Activated CD4-positive, alpha-beta T cell treated with anti-CD3 and anti-CD28 coated beads, Interleukin-2, amount 10 ng/mL, durations not matched to agents 24 days and 14 days (primary cell): ENCODE results near the gene ZNF23. TPM values are rescaled to one million over a fixed set of nuclear protein-coding genes. Genes with fewer than 3 reads are reported as not detected.
A peak's percentile ranks its signal among the peaks of the same experiment; 100 is the strongest.

Experiments
- DNase-seq: peaks from one replicate; pipeline ENCODE4 v3.0.0; 2022
- H3K27ac Mint-ChIP-seq: one replicate; pipeline ENCODE4 v1.8.0; 2022; ENCODE audit warnings: mild to moderate bottlenecking, mixed read lengths
- H3K27me3 Mint-ChIP-seq: one replicate; pipeline ENCODE4 v1.8.0; 2022; ENCODE audit warnings: mixed read lengths
- H3K36me3 Mint-ChIP-seq: one replicate; pipeline ENCODE4 v1.8.0; 2022; ENCODE audit warnings: low read depth, mild to moderate bottlenecking, mixed read lengths
- H3K4me1 Mint-ChIP-seq: one replicate; pipeline ENCODE4 v1.8.0; 2021; ENCODE audit warnings: mixed read lengths
- H3K4me3 Mint-ChIP-seq: one replicate; pipeline ENCODE4 v1.8.0; 2022; ENCODE audit warnings: mild to moderate bottlenecking, moderate library complexity, mixed read lengths
- H3K9me3 Mint-ChIP-seq: one replicate; pipeline ENCODE4 v1.8.0; 2021; ENCODE audit warnings: mixed read lengths
- intact Hi-C: fragments of 100-400 bp; cut with micrococcal nuclease; formaldehyde crosslinking; loops from one replicate; pipeline ENCODE4 v1.15.1; 2023
- total RNA-seq: library from RNA; stranded (reverse); gene quantifications from 2 replicates; pipeline ENCODE4 v1.2.3, GENCODE V29; 2022

ZNF23 gene
- total RNA-seq, 1 donor from 2014 or later = 6.1 TPM

DNA sequence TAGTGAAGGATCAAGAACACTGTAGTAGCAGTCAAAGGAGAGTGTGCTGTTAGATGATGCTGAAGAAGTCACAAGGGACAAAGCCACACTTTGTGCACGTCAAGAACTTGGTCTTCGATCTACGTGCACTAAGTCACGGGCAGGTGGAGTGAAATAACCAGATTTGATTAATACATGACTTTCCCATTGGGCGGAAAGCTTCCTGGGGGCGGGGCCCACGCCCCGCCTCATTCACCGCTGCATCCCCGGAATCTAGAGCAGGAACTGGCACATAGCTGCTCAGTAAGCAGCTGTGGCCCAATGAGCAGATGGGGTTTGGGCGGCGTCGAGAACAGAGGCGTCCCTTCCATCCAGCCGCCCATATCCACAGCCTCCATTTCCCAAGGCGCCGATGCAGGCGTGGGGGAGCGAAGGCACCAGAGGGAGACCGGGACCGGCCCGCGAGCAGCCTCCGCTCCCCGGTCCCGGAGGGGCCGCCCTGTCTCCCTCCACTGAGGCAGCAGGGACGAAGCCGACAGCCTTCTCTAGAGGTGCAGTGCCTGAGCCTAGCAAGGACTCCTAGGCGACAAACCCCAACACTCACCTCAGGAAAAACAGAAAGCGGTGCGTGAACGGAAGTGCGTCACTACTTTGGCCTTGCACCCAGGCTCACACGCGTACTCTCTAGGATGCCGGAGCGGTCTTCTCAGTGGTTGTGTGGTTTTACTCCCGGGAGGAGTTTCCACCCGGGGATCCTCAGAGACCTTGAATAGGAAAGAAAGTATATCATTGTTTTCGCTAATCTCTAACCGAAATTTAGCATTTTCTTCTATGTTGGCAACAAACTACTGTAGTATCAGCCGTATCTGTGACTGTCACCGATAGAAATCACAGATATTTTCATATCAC, 22.2 kb upstream of the ZNF23 start:
- DNase-seq = peak; percentile 93
- H3K9me3 Mint-ChIP-seq = no peaks in the 10 kb centered on the region
- intact Hi-C loops = loop anchor here (1.0 kb wide), 1 partner anchor 22 kb away; the partner anchor contains the start of gene ZNF23
- H3K4me3 Mint-ChIP-seq = peak overlapping the region; percentile 87
- H3K36me3 Mint-ChIP-seq = no peaks in the 10 kb centered on the region
- peaks cover 12% of the 10 kb centered on the region for H3K4me1 Mint-ChIP-seq
- no peaks in the 10 kb centered on the region for H3K27me3 Mint-ChIP-seq
- H3K27ac Mint-ChIP-seq = peak overlapping the region; percentile 84

GRCh38 chr16:71482569-71482968, 20.5 kb upstream of the ZNF23 start:
- intact Hi-C loops = no loop called here
- Mint-ChIP-seq H3K36me3 (no peaks in the 10 kb centered on the region), H3K4me3 (no peak overlapping the region), H3K9me3 (no peaks in the 10 kb centered on the region), H3K27ac (no peak overlapping the region), H3K4me1 (peaks cover 14% of the 10 kb centered on the region), H3K27me3 (no peaks in the 10 kb centered on the region)
- no peak for DNase-seq

DNA sequence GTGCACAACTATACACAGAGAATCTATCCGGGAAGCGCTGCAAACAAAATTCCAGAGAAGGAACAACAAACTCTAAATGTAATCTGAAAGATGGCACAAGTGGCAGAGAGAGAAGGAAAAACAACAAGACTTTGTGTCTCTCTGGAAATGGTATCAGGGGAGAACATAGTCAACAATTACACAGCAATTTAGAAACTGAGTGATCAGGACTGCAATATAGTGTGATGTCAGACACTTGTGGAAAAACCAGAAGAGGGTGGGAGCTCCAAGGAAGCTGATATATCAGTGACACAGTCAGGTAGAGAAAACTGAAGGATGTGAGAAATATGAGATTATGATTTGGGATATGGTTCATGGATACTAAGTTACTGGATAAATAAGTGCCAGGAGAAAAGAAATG, 18.9 kb upstream of the ZNF23 start:
- Mint-ChIP-seq H3K27me3 (no peaks in the 10 kb centered on the region), H3K4me3 (no peak overlapping the region), H3K9me3 (no peaks in the 10 kb centered on the region), H3K27ac (no peak overlapping the region), H3K36me3 (no peaks in the 10 kb centered on the region), H3K4me1 (peaks cover 21% of the 10 kb centered on the region)
- no peak for DNase-seq
- intact Hi-C loops = no loop called here

GRCh38 chr16:71479420-71479819, 17.4 kb upstream of the ZNF23 start:
- Mint-ChIP-seq H3K27ac (no peak overlapping the region), H3K9me3 (no peaks in the 10 kb centered on the region)

DNA sequence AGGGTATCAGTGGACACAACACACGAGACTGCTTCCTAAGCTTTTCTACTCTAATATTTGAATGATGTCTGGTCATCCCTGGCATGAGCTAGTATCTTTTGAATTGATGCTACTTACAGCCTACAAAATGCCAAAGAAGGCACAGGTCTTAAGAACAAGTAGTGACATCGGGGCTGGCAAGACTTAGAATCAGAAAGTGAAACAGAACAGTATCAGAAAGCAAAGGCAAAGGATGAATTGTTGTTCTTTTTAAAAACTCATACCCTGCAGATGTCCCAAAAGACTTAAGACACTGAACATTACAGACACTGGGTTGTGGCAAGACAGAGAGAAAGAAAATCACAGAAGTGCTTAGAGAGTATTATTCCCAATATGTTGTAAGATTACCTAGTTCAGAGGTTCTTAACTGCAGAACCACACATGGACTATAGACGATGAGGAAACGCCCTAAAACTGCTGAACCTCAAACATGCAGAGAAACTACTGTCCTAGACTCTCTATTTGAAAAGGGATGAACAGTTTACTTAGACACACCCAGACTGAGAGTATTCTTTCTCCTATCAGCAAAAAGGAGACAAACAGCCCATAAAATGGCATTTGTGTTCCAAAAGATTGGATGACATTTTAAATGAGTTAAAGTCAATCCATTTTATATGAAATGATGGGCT, 14.5 kb upstream of the ZNF23 start:
- H3K36me3 Mint-ChIP-seq = no peaks in the 10 kb centered on the region
- intact Hi-C loops = no loop called here
- DNase-seq = no peak
- H3K27ac Mint-ChIP-seq = no peak overlapping the region
- H3K9me3 Mint-ChIP-seq = no peaks in the 10 kb centered on the region
- H3K27me3 Mint-ChIP-seq = no peaks in the 10 kb centered on the region
- peaks cover 9% of the 10 kb centered on the region for H3K4me1 Mint-ChIP-seq
- H3K4me3 Mint-ChIP-seq = peak overlapping the region; percentile 36

More at GRCh38 chr16:71479420-71479819, 17.4 kb upstream of the ZNF23 start:
- H3K4me3 Mint-ChIP-seq = no peak overlapping the region
- no peak for DNase-seq
- H3K4me1 Mint-ChIP-seq = peaks cover 17% of the 10 kb centered on the region
- intact Hi-C loops = no loop called here
- no peaks in the 10 kb centered on the region for H3K36me3 Mint-ChIP-seq
- no peaks in the 10 kb centered on the region for H3K27me3 Mint-ChIP-seq

DNA sequence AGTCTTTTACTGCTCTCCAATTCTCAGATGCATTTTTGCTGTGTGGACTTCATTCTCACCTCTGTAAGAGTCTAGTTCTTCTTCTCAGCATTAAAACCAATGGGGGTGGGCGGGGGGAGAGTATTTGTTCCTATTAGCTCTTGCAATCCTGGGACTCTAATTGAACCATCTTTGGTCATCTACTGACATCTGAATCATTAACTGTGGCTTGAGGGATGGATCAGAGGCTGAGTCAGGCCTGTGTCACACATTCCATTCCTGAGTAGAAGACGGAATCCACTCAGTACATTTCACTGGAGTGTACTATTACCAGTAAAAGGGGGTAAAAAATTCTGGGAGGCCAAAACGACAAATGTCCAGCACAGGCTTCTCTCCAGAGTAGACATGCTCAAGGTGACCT, 12.8 kb upstream of the ZNF23 start:
- no peak overlapping the region for H3K27ac Mint-ChIP-seq
- no peaks in the 10 kb centered on the region for H3K27me3 Mint-ChIP-seq
- intact Hi-C loops = no loop called here
- no peaks in the 10 kb centered on the region for H3K36me3 Mint-ChIP-seq
- DNase-seq = no peak
- H3K9me3 Mint-ChIP-seq = no peaks in the 10 kb centered on the region
- peaks cover 9% of the 10 kb centered on the region for H3K4me1 Mint-ChIP-seq
- H3K4me3 Mint-ChIP-seq = no peak overlapping the region

- no peak for DNase-seq
- H3K4me3 Mint-ChIP-seq = no peak overlapping the region
- H3K36me3 Mint-ChIP-seq = no peaks in the 10 kb centered on the region
- no peaks in the 10 kb centered on the region for H3K9me3 Mint-ChIP-seq
- H3K4me1 Mint-ChIP-seq = peaks cover 9% of the 10 kb centered on the region
- intact Hi-C loops = no loop called here
- no peak overlapping the region for H3K27ac Mint-ChIP-seq
- no peaks in the 10 kb centered on the region for H3K27me3 Mint-ChIP-seq
These were observed 11.8 kb upstream of the ZNF23 start for GRCh38 chr16:71473891-71474290.

- Mint-ChIP-seq H3K36me3 (no peaks in the 10 kb centered on the region), H3K4me3 (no peak overlapping the region), H3K4me1 (peaks cover 9% of the 10 kb centered on the region), H3K27me3 (no peaks in the 10 kb centered on the region), H3K9me3 (no peaks in the 10 kb centered on the region), H3K27ac (no peak overlapping the region)
- DNase-seq = no peak
- intact Hi-C loops = no loop called here
These were observed 10.9 kb upstream of the ZNF23 start for GRCh38 chr16:71472931-71473330.

DNA sequence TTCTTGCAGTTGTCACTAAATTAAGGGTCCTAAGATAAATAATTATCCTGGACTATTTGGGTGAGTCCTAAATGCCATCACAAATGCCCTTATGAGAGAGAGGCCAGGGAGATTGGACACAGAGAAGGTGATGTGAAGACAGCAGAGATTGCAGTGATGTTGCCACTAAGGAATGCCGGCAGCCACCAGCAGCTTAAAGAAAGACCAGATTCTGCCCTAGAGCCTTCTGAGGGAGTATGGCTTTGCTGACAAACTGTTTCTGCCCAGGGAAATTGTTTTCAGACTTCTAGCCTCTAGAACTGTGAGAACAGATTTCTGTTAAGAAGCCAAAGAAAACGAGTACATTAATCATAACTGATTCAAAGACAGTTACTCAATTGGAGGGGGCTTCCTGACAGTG, 10.0 kb upstream of the ZNF23 start:
- Mint-ChIP-seq H3K4me3 (no peak overlapping the region), H3K9me3 (no peaks in the 10 kb centered on the region), H3K4me1 (peaks cover 4% of the 10 kb centered on the region), H3K27ac (no peak overlapping the region), H3K27me3 (no peaks in the 10 kb centered on the region), H3K36me3 (no peaks in the 10 kb centered on the region)
- DNase-seq = no peak
- intact Hi-C loops = no loop called here

DNA sequence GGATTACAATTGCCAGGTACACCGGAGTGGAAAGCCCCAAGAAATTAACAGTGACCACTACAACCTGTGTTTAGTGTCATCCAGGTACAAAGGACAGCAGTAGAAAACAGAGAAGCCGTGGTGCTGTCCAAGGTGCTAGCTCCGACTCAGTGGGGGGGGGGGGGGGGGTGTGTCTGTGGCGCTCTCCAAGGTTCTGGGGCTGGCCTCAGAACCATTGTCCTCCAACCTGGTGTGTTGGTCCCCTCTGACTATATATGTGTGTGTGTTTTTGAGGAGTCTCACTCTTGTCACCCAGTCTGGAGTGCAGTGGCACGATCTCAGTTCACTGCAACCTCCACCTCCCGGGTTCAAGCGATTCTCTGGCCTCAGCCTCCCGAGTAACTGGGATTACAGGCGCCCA, 5.8 kb upstream of the ZNF23 start:
- no peaks in the 10 kb centered on the region for H3K36me3 Mint-ChIP-seq
- no peak overlapping the region for H3K27ac Mint-ChIP-seq
- H3K4me1 Mint-ChIP-seq = peaks cover 3% of the 10 kb centered on the region
- peak; percentile 77 for DNase-seq
- H3K27me3 Mint-ChIP-seq = no peaks in the 10 kb centered on the region
- no peaks in the 10 kb centered on the region for H3K9me3 Mint-ChIP-seq
- H3K4me3 Mint-ChIP-seq = no peak overlapping the region
- intact Hi-C loops = loop anchor here (10.0 kb wide), 1 partner anchor 183 kb away; the partner anchor contains the start of gene CMTR2

- H3K4me3 Mint-ChIP-seq = no peak overlapping the region
- intact Hi-C loops = loop anchor here (10.0 kb wide), 1 partner anchor 179 kb away; the partner anchor contains the start of gene CMTR2
- peaks cover 9% of the 10 kb centered on the region for H3K4me1 Mint-ChIP-seq
- H3K27me3 Mint-ChIP-seq = no peaks in the 10 kb centered on the region
- no peak overlapping the region for H3K27ac Mint-ChIP-seq
- DNase-seq = no peak
- no peaks in the 10 kb centered on the region for H3K36me3 Mint-ChIP-seq
- peaks cover 3% of the 10 kb centered on the region for H3K9me3 Mint-ChIP-seq
These were observed 2.2 kb upstream of the ZNF23 start for GRCh38 chr16:71464231-71464630.

GRCh38 chr16:71460941-71461340, 1.1 kb downstream of the ZNF23 start:
- Mint-ChIP-seq H3K9me3 (peaks cover 3% of the 10 kb centered on the region), H3K27me3 (no peaks in the 10 kb centered on the region), H3K36me3 (peaks cover 6% of the 10 kb centered on the region), H3K4me3 (peak overlapping the region; percentile 91), H3K4me1 (peaks cover 9% of the 10 kb centered on the region), H3K27ac (no peak overlapping the region)
- no peak for DNase-seq
- intact Hi-C loops = loop anchor here (10.0 kb wide), 1 partner anchor 176 kb away; the partner anchor contains the start of gene CMTR2

DNA sequence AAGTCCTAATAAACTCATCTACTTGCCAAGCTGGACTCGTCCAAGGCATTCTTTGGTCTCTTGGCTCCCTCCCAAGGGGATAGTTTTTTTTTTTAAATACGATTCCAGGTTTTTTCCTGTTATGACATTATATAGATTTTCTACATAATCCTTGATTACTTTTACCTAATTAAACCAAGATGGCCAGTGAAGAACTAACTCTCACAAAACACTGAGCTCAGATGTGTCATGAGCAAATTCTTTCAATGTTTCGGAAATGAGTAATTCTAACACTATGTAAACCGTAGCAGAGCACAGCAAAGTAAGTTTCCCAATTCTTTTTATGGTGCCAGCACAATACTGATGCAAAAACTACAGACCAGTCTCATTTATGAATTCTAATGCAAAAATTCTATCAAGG, 1.8 kb downstream of the ZNF23 start:
- H3K27ac Mint-ChIP-seq = no peak overlapping the region
- no peak overlapping the region for H3K4me3 Mint-ChIP-seq
- H3K36me3 Mint-ChIP-seq = peaks cover 6% of the 10 kb centered on the region
- peaks cover 3% of the 10 kb centered on the region for H3K9me3 Mint-ChIP-seq
- no peak for DNase-seq
- H3K27me3 Mint-ChIP-seq = no peaks in the 10 kb centered on the region
- intact Hi-C loops = loop anchor here (10.0 kb wide), 1 partner anchor 175 kb away; the partner anchor contains the start of gene CMTR2
- peaks cover 9% of the 10 kb centered on the region for H3K4me1 Mint-ChIP-seq

DNA sequence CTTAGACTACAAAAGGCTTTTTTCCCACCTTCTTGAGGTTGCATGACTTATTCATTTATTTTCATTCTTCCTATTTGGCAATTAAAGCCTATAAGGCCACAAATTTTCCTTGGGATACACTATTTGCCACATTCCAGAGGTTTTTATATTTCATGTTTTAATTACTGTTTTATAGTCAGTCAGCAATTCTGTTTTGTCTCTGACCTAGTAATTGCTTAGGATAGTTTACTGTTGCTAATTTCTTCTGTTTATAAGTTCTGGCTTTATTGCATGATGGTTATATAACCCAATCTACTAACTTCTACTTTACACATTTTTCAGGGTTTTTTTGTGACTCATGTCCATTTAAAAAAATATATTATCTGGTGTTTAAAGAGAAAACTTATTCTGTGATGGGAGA, 2.5 kb downstream of the ZNF23 start:
- H3K27ac Mint-ChIP-seq = no peak overlapping the region
- DNase-seq = no peak
- intact Hi-C loops = no loop called here
- H3K27me3 Mint-ChIP-seq = no peaks in the 10 kb centered on the region
- peaks cover 6% of the 10 kb centered on the region for H3K9me3 Mint-ChIP-seq
- H3K4me1 Mint-ChIP-seq = peaks cover 9% of the 10 kb centered on the region
- no peak overlapping the region for H3K4me3 Mint-ChIP-seq
- peaks cover 13% of the 10 kb centered on the region for H3K36me3 Mint-ChIP-seq
